ENCODE measurements around the gene ST3GAL4.

Gene ST3GAL4

GRCh38 chr11:126456089-126456488 lies 100.6 kb downstream of the ST3GAL4 start:
- DNase-seq = no peak

GRCh38 chr11:126456783-126457542 lies 101.5 kb downstream of the ST3GAL4 start:
- no peak for DNase-seq

- no peak for DNase-seq
Measured at GRCh38 chr11:126457817-126458216, 102.3 kb downstream of the ST3GAL4 start.

- peak; percentile 63 for DNase-seq
Measured at GRCh38 chr11:126459691-126460281, 104.3 kb downstream of the ST3GAL4 start.

- DNase-seq = no peak
Measured at GRCh38 chr11:126460417-126461095, 105.1 kb downstream of the ST3GAL4 start.

- no peak for DNase-seq
Measured at GRCh38 chr11:126461096-126461440, 105.6 kb downstream of the ST3GAL4 start.

- no peak for DNase-seq
Measured at GRCh38 chr11:126461996-126462395, 106.5 kb downstream of the ST3GAL4 start.

- no peak for DNase-seq
Measured at GRCh38 chr11:126462422-126462821, 106.9 kb downstream of the ST3GAL4 start.
